Dermis microvascular lymphatic vessel endothelial cell (primary cell): ENCODE results near the gene ARAP3. TPM values are rescaled to one million over a fixed set of nuclear protein-coding genes. Genes with fewer than 3 reads are reported as not detected.

Experiments
- DNase-seq, 2 donors: peaks; one replicate each; pipeline versions ENCODE4 v3.0.0 to v3.0.0-alpha.2; 2010; ENCODE audit warnings: low read depth in 2 of 2
- total RNA-seq: library from RNA; depleted of rRNA; stranded (reverse); fragments of >200 nt; gene quantifications from 2 replicates; pipeline ENCODE4 v1.2.1, GENCODE V29; 2014

Gene ARAP3
- total RNA-seq, 1 donor from 2014 or later: 25.5 TPM

GRCh38 chr5:141647242-141647641 is 34.8 kb downstream of the ARAP3 start:
- DNase-seq: no peak

- no peak for DNase-seq
These were observed 36.0 kb downstream of the ARAP3 start for GRCh38 chr5:141646026-141646425.

- peak in 1 of 2 donors; percentile 47 for DNase-seq
These were observed 40.3 kb downstream of the ARAP3 start for GRCh38 chr5:141641634-141642267.

GRCh38 chr5:141640698-141641097 is 41.3 kb downstream of the ARAP3 start:
- no peak for DNase-seq

- DNase-seq: no peak
These were observed 42.0 kb downstream of the ARAP3 start for GRCh38 chr5:141640051-141640415.

GRCh38 chr5:141639357-141640050 is 42.5 kb downstream of the ARAP3 start:
- DNase-seq: no peak

- DNase-seq: no peak
These were observed 43.3 kb downstream of the ARAP3 start for GRCh38 chr5:141638771-141639170.

- peak in 1 of 2 donors; percentile 53 for DNase-seq
These were observed 44.1 kb downstream of the ARAP3 start for GRCh38 chr5:141637767-141638419.

- no peak for DNase-seq
These were observed 44.8 kb downstream of the ARAP3 start for GRCh38 chr5:141637123-141637766.

- DNase-seq: peak; percentile 69 to 90
These were observed 45.5 kb downstream of the ARAP3 start, which contains the start of the genes HDAC3 and RELL2 for GRCh38 chr5:141636413-141637122. Gene HDAC3 (minus strand): TSS chr5:141636849. CDS start chr5:141636790, 59 bp downstream. Gene RELL2 (plus strand): TSS chr5:141636997. CDS start chr5:141638226, 1,229 bp downstream.

- no peak for DNase-seq
These were observed 46.0 kb downstream of the ARAP3 start for GRCh38 chr5:141636106-141636412.

- DNase-seq: no peak
These were observed 46.4 kb downstream of the ARAP3 start for GRCh38 chr5:141635646-141636045.

GRCh38 chr5:141634720-141635119 is 47.3 kb downstream of the ARAP3 start:
- no peak for DNase-seq

- DNase-seq: no peak
These were observed 48.0 kb downstream of the ARAP3 start for GRCh38 chr5:141633871-141634561.

GRCh38 chr5:141632650-141633049 is 49.4 kb downstream of the ARAP3 start:
- DNase-seq: no peak

- no peak for DNase-seq
These were observed 51.4 kb downstream of the ARAP3 start for GRCh38 chr5:141630570-141631140.

- DNase-seq: no peak
These were observed 53.7 kb downstream of the ARAP3 start for GRCh38 chr5:141628175-141628788.

GRCh38 chr5:141623611-141624010 is 58.4 kb downstream of the ARAP3 start:
- no peak for DNase-seq

- DNase-seq: no peak
These were observed 58.8 kb downstream of the ARAP3 start for GRCh38 chr5:141623186-141623585.
